GM12864 (cell line): ENCODE data around the gene FANCD2.
"Not testable (repeated sequence)": the region's sequence is repeated elsewhere in the genome, so short reads cannot be mapped to it uniquely, and the experiment has no call there.

Experiments
- DNase-seq: peaks from one replicate; pipeline ENCODE4 v3.0.0-alpha.2; 2011; ENCODE audit warnings: low read depth
- H3K4me3 ChIP-seq: 2 replicates; pipeline ENCODE4 v1.5.1; 2011; ENCODE audit warnings: mild to moderate bottlenecking, low read depth, low read length, control low read depth
- CTCF ChIP-seq: IDR thresholded peaks from 2 replicates; pipeline ENCODE4 v1.5.1; 2011; ENCODE audit warnings: low read depth, mild to moderate bottlenecking, moderate library complexity, low read length, control low read depth, inconsistent platforms; ENCODE audit errors: missing control alignments

Gene FANCD2

GRCh38 chr3:10085738-10086137 lies 59.5 kb downstream of the FANCD2 start:
- no peak for DNase-seq
- TF ChIP-seq CTCF = no peak
- no peak overlapping the region for H3K4me3 ChIP-seq

GRCh38 chr3:10088256-10088655 lies 62.0 kb downstream of the FANCD2 start:
- DNase-seq = no peak
- no peak overlapping the region for H3K4me3 ChIP-seq
- TF ChIP-seq CTCF = no peak

- no peak for DNase-seq
- no peak overlapping the region for H3K4me3 ChIP-seq
Observed at GRCh38 chr3:10090179-10090578, 63.9 kb downstream of the FANCD2 start.

GRCh38 chr3:10090774-10091173 lies 64.5 kb downstream of the FANCD2 start:
- not testable (repeated sequence) for H3K4me3 ChIP-seq, DNase-seq

More at GRCh38 chr3:10090179-10090578, 63.9 kb downstream of the FANCD2 start:
- no peak for TF ChIP-seq CTCF

- not testable (repeated sequence) for H3K4me3 ChIP-seq, DNase-seq
Observed at GRCh38 chr3:10091387-10091786, 65.2 kb downstream of the FANCD2 start.

GRCh38 chr3:10093678-10094077 lies 67.4 kb downstream of the FANCD2 start:
- DNase-seq = no peak
- H3K4me3 ChIP-seq = no peak overlapping the region
- TF ChIP-seq CTCF = no peak

GRCh38 chr3:10099041-10099440 lies 72.8 kb downstream of the FANCD2 start:
- H3K4me3 ChIP-seq = no peak overlapping the region
- no peak for DNase-seq
- no peak for TF ChIP-seq CTCF

- no peak for TF ChIP-seq CTCF
- DNase-seq = no peak
- no peak overlapping the region for H3K4me3 ChIP-seq
Observed at GRCh38 chr3:10106919-10107318, 80.7 kb downstream of the FANCD2 start.
